Gastrocnemius medialis (tissue), 4 donors: ENCODE results near the gene BLMH. TPM values are rescaled to one million over a fixed set of nuclear protein-coding genes. Genes with fewer than 3 reads are reported as not detected.

Experiments
- ATAC-seq, 2 donors: fragments of 150-250 bp; one replicate each; pipeline ENCODE4 v1.9.1; 2016
- DNase-seq, 2 donors: peaks; one replicate each; pipeline ENCODE4 v3.0.0-alpha.2; 2019
- H3K27ac ChIP-seq, 4 donors: fragments of 200-600 bp; sonication (generic); 1 replicate in 1 of 4; 2 replicates in 3 of 4; pipeline ENCODE4 v1.5.1; 2016 to 2018; ENCODE audit warnings: mild to moderate bottlenecking in 2 of 4, moderate library complexity in 1 of 4
- H3K27me3 ChIP-seq, 3 donors: fragments of 200-600 bp; sonication (generic) in 2 of 3; 1 replicate in 1 of 3; 2 replicates in 2 of 3; pipeline versions ENCODE4 v1.5.1 to v1.6.0; 2016 to 2019; ENCODE audit warnings: mild to moderate bottlenecking in 1 of 3, moderate library complexity in 1 of 3
- H3K36me3 ChIP-seq, 2 donors: fragments of 200-600 bp; sonication (generic) in 1 of 2; one replicate each; pipeline ENCODE4 v1.5.1; 2017 to 2018
- H3K4me1 ChIP-seq, 2 donors: fragments of 200-600 bp; sonication (generic) in 1 of 2; one replicate each; pipeline ENCODE4 v1.5.1; 2016 to 2017; ENCODE audit warnings: mild to moderate bottlenecking in 2 of 2
- H3K4me3 ChIP-seq, 4 donors: fragments of 200-600 bp; sonication (generic) in 3 of 4; 1 replicate in 1 of 4; 2 replicates in 3 of 4; pipeline ENCODE4 v1.5.1; 2016 to 2019; ENCODE audit warnings: mild to moderate bottlenecking in 2 of 4
- H3K9me3 ChIP-seq, 3 donors: fragments of 200-600 bp; sonication (generic) in 2 of 3; 1 replicate in 1 of 3; 2 replicates in 2 of 3; pipeline ENCODE4 v1.5.1; 2016 to 2019
- POLR2A ChIP-seq, 2 donors: fragments of 450-650 bp; IDR thresholded peaks; one replicate each; pipeline ENCODE4 v1.6.1; 2017; ENCODE audit warnings: antibody characterized with exemption in 2 of 2, mild to moderate bottlenecking in 2 of 2, moderate library complexity in 2 of 2
- in situ Hi-C, 4 donors: fragments of 200-750 bp; cut with MboI; loops; one replicate each; pipeline versions ENCODE4 v1.15.0 to v1.8.0; 2017; ENCODE audit warnings: low sequenced_read_pairs in 4 of 4
- intact Hi-C: fragments of 100-400 bp; cut with DNase I; formaldehyde crosslinking; loops from one replicate; pipeline ENCODE4 v1.15.1; 2023; ENCODE audit warnings: low total_unique reads
- total RNA-seq, 4 donors: library from RNA; depleted of rRNA; stranded (reverse); fragments of >200 nt; gene quantifications; one replicate each; pipeline versions ENCODE4 v1.1.0 to v1.2.3, GENCODE V29; 2016
- TF ChIP-seq, protein P1 (sequence below), 5 experiments: fragments of 450-650 bp in 3 of 5; fragments of 200-600 bp in 2 of 5; sonication (generic) in 2 of 5; IDR thresholded peaks in 4 of 5; conservative IDR thresholded peaks in 1 of 5; 1 replicate in 4 of 5; 2 replicates in 1 of 5; pipeline ENCODE4 v1.5.1; 2016 to 2019; ENCODE audit warnings: antibody characterized with exemption in 5 of 5, mild to moderate bottlenecking in 3 of 5, moderate library complexity in 3 of 5

The BLMH gene
- total RNA-seq, 4 donors from 2014 or later, result 7.4 to 17.7 (median 16.7) TPM

DNA sequence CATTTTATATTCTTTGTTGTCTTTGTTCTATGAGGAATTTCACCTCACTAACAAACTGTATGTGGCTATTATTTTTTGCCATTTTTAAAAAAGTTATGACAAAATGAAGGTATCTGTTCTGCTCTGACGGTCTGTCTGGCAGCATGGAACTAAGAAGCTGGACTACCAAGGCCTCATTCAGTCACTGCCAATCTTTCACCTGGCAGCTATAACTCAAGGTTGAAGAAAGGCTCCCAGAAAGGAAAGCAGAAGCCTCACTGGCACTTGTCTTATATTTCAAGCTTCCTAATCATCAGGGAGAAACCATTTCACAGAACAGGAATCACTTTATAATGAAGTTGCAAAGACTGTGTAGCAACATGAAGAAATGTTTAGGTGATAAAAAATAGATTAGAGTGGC is 37.6 kb downstream of the BLMH start:
- intact Hi-C loops, result no loop called here
- ATAC-seq, result peak; percentile 94 to 98
- Histone ChIP-seq H3K36me3 (peaks cover 0 to 4% of the 10 kb centered on the region in 2 donors), H3K27ac (no peak overlapping the region), H3K9me3 (no peaks in the 10 kb centered on the region), H3K27me3 (no peaks in the 10 kb centered on the region), H3K4me1 (peaks cover 14 to 15% of the 10 kb centered on the region in 2 donors), H3K4me3 (no peak overlapping the region)
- in situ Hi-C loops, result no loop called here
- peak; percentile 40 to 50 for DNase-seq
- TF ChIP-seq, protein P1, sequence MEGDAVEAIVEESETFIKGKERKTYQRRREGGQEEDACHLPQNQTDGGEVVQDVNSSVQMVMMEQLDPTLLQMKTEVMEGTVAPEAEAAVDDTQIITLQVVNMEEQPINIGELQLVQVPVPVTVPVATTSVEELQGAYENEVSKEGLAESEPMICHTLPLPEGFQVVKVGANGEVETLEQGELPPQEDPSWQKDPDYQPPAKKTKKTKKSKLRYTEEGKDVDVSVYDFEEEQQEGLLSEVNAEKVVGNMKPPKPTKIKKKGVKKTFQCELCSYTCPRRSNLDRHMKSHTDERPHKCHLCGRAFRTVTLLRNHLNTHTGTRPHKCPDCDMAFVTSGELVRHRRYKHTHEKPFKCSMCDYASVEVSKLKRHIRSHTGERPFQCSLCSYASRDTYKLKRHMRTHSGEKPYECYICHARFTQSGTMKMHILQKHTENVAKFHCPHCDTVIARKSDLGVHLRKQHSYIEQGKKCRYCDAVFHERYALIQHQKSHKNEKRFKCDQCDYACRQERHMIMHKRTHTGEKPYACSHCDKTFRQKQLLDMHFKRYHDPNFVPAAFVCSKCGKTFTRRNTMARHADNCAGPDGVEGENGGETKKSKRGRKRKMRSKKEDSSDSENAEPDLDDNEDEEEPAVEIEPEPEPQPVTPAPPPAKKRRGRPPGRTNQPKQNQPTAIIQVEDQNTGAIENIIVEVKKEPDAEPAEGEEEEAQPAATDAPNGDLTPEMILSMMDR (IDR thresholded peaks at IDR 0.05 in 4 of 5, conservative IDR thresholded peaks at IDR 0.05 in 1 of 5), result no peak
- TF ChIP-seq POLR2A (IDR thresholded peaks at IDR 0.05), result no peak

DNA sequence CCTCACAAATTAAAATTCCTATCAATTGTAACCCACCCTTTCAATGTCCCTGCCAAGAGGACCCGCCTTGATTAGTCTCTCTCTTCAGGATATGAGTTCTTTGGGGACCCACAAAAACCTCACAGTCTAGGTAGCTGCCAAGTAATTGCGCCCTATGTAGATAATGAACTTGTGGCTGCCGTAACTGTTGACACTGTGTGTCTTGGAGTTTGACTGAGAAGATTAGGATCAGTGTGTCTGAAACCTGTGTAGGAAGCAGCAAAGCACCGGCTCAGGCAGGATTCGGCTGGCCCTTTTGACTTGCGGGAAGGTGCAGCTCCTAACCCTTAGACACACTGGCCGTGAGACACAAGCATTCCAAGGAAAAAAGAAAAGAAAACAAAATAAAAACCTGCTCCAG is 38.4 kb downstream of the BLMH start:
- TF ChIP-seq POLR2A (IDR thresholded peaks at IDR 0.05), result no peak
- TF ChIP-seq, protein P1 (IDR thresholded peaks at IDR 0.05 in 4 of 5, conservative IDR thresholded peaks at IDR 0.05 in 1 of 5), result no peak
- DNase-seq (no peak), ATAC-seq (no peak)
- Histone ChIP-seq H3K27ac (no peak overlapping the region), H3K9me3 (no peaks in the 10 kb centered on the region), H3K27me3 (no peaks in the 10 kb centered on the region), H3K4me1 (peaks cover 14 to 22% of the 10 kb centered on the region in 2 donors), H3K36me3 (peaks cover 0 to 13% of the 10 kb centered on the region in 2 donors), H3K4me3 (no peak overlapping the region)
- intact Hi-C loops (no loop called here), in situ Hi-C loops (no loop called here)

DNA sequence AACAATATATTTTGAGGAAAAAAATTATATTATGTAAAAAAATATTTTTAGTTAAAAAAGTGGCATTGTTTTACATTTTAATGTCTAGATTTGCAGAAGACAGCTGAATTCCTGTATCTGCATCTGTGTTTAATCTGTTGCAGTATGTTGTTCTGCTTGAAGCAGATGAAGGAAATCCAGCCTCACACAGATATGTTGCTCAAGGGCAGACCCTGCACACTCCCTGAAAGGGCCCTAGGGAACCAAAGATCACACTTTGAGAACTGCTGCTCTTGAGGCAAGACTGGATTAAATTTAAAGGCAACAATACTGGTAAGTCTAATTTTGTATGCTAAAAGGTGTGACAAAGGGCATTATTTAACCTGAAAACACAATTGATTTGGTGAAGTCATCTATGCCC is 39.8 kb downstream of the BLMH start:
- H3K4me3 ChIP-seq, result no peak overlapping the region
- DNase-seq, result no peak
- no peak for TF ChIP-seq POLR2A (IDR thresholded peaks at IDR 0.05)
- TF ChIP-seq, protein P1 (IDR thresholded peaks at IDR 0.05 in 4 of 5, conservative IDR thresholded peaks at IDR 0.05 in 1 of 5), result no peak
- intact Hi-C loops (no loop called here), in situ Hi-C loops (no loop called here)
- H3K27ac ChIP-seq, result no peak overlapping the region
- peaks cover 0 to 17% of the 10 kb centered on the region in 2 donors for H3K36me3 ChIP-seq
- ATAC-seq, result no peak
- no peaks in the 10 kb centered on the region for H3K27me3 ChIP-seq
- H3K9me3 ChIP-seq, result no peaks in the 10 kb centered on the region
- peaks cover 14 to 22% of the 10 kb centered on the region in 2 donors for H3K4me1 ChIP-seq

GRCh38 chr17:30249460-30249859 is 42.3 kb downstream of the BLMH start:
- ATAC-seq (no peak), DNase-seq (no peak)
- H3K4me3 ChIP-seq, result no peak overlapping the region
- no peaks in the 10 kb centered on the region for H3K27me3 ChIP-seq
- H3K9me3 ChIP-seq, result no peaks in the 10 kb centered on the region
- peaks cover 0 to 20% of the 10 kb centered on the region in 2 donors for H3K36me3 ChIP-seq
- intact Hi-C loops (no loop called here), in situ Hi-C loops (no loop called here)
- H3K4me1 ChIP-seq, result peaks cover 8 to 17% of the 10 kb centered on the region in 2 donors
- no peak for TF ChIP-seq POLR2A (IDR thresholded peaks at IDR 0.05)
- TF ChIP-seq, protein P1 (IDR thresholded peaks at IDR 0.05 in 4 of 5, conservative IDR thresholded peaks at IDR 0.05 in 1 of 5), result no peak
- no peak overlapping the region for H3K27ac ChIP-seq

GRCh38 chr17:30248786-30249185 is 43.0 kb downstream of the BLMH start:
- peaks cover under 1 to 10% of the 10 kb centered on the region in 2 donors for H3K4me1 ChIP-seq
- in situ Hi-C loops, result no loop called here
- no peaks in the 10 kb centered on the region for H3K9me3 ChIP-seq
- no peaks in the 10 kb centered on the region for H3K27me3 ChIP-seq
- peak; percentile 20 to 51 for DNase-seq
- peak; percentile 78 to 82 for ATAC-seq
- H3K36me3 ChIP-seq, result peaks cover 0 to 20% of the 10 kb centered on the region in 2 donors
- H3K27ac ChIP-seq, result no peak overlapping the region
- TF ChIP-seq, protein P1 (IDR thresholded peaks at IDR 0.05 in 4 of 5, conservative IDR thresholded peaks at IDR 0.05 in 1 of 5), result no peak
- TF ChIP-seq POLR2A (IDR thresholded peaks at IDR 0.05), result no peak
- intact Hi-C loops, result no loop called here
- no peak overlapping the region for H3K4me3 ChIP-seq
